GM10847 (cell line): ENCODE measurements around the gene LRRC4C.

Experiments used
- POLR2A ChIP-seq: IDR thresholded peaks from 2 replicates; pipeline ENCODE4 v1.6.1; 2011; ENCODE audit not compliant: insufficient read length; ENCODE audit errors: extremely low read depth

Gene LRRC4C

GRCh38 chr11:40280159-40281051 is 1179.0 kb downstream of the LRRC4C start:
- TF ChIP-seq POLR2A: no peak

GRCh38 chr11:40276960-40277359 is 1182.5 kb downstream of the LRRC4C start:
- TF ChIP-seq POLR2A: no peak

DNA sequence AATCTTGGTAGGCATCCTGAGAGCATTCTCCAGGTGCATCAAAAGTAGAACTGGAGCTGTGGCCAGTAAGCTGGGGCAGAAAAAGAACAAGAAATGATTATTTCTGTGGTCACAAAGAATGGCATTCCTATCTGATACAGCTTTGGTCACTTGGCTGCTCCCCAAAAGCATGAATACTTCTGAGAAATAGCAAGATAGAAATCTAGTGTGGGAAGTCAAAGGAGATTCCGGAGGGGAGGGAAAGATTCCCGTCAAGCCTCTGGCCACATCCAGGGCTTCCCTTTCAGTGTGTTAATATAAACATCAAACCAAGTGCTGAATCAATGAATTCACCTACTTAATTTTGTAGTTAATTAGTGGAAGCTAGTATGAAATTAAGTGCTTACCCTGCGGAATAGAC is 1185.4 kb downstream of the LRRC4C start:
- no peak for TF ChIP-seq POLR2A

GRCh38 chr11:40273192-40273732 is 1186.2 kb downstream of the LRRC4C start:
- TF ChIP-seq POLR2A: no peak

DNA sequence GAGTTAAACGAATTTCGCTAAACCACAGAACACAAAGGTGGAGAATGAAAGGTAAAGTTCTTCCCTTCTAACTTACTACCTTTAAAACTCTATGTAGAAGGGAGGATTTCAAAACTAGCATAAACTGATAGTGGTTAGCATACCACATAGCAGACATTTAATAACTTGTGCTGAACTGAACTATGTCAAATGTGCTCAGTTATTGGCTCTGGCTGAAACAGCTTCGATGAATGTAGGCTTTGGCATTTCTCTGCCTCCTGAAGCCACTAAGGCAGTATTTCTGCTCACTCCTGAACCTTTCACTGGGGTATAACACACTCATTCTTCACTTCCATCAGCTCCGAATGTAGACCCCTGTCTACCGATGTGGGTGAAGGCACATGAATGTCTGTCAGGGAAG is 1188.1 kb downstream of the LRRC4C start:
- no peak for TF ChIP-seq POLR2A

- TF ChIP-seq POLR2A: no peak
Observed at GRCh38 chr11:40269865-40270264, 1189.6 kb downstream of the LRRC4C start.

- no peak for TF ChIP-seq POLR2A
Observed at GRCh38 chr11:40268551-40268950, 1190.9 kb downstream of the LRRC4C start.

GRCh38 chr11:40255457-40255856 is 1204.0 kb downstream of the LRRC4C start:
- TF ChIP-seq POLR2A: no peak

GRCh38 chr11:40253166-40253565 is 1206.3 kb downstream of the LRRC4C start:
- no peak for TF ChIP-seq POLR2A

DNA sequence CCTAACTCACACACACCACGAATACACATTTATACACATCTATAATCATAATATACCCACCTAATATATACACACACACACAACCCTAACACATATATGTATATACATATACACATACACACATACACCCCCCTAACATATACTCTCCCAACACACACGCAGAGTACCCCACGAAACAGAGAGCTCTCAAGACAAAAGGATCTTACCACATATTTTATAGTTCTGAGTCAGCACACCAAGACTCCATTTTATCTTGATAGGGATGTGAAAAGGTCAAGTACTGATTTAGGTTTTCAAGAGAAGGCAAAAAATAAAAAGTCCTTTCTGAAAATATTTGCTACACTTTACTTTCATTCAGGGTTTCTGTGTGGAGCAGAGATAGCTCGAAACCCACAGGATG is 1207.2 kb downstream of the LRRC4C start:
- TF ChIP-seq POLR2A: no peak

GRCh38 chr11:40246983-40247382 is 1212.5 kb downstream of the LRRC4C start:
- no peak for TF ChIP-seq POLR2A

DNA sequence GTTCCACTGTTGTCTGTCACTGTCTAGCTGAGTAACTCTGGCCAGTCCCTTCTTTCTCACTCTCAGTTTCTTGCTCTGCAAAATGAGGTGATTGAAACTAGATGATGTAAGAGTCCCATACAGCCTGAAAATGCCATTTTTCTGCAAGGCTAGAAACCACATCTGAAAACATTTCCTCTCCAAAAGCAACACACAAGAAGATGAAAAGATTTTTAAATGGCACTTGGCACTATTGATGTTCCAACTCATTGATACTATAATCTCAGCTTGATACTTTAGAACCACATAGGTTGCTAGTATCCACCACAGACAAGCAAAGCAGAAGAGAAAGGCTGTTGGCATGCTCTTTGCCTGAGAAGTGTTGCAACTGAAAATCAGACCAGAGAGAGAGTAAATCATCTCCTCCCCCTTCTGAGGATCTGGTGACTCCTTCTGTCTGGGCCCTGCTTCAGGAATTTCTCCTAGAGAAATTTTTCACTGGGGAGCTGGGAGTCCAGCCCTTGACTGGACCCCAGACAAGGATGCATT is 1217.9 kb downstream of the LRRC4C start:
- TF ChIP-seq POLR2A: no peak

- no peak for TF ChIP-seq POLR2A
Observed at GRCh38 chr11:40240284-40240683, 1219.2 kb downstream of the LRRC4C start.

DNA sequence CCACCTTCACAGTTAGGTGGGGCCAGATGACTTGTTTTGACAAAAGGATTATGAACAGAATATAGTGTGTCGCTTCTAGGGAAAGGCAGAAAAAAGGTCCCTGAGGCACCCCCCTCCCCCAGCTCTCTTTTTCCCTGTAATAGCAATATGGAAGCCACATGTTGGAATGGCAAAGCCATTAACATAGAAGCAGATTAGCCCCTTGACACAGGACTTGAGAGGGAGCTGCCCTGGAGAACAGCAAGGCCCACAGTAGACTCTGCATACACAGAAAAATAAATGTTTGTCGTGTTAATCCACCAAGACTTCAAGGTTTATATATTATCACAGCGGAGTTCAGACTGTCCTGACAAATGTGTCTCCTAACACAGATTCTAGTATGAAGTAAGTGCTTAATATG is 1222.9 kb downstream of the LRRC4C start:
- no peak for TF ChIP-seq POLR2A

- TF ChIP-seq POLR2A: no peak
Observed at GRCh38 chr11:40235841-40236240, 1223.6 kb downstream of the LRRC4C start.

DNA sequence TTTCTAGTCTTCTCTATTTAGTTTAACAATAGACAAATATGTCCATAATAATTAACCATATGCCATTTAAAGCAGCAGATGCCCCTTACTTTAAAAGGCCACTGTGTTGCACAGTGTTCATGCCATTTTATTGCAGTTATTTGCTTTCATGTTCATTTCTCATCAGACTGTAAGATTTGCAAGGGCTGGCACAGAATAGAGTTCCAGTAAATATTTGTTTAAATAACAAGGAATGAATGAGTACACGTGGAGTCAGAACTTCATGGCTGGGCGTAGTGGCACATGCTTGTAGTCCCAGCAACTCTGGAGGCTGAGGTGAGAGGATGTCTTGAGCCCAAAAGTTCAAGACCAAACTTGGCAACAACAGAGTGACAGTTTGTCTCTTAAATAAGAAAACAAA is 1228.6 kb downstream of the LRRC4C start:
- no peak for TF ChIP-seq POLR2A

- TF ChIP-seq POLR2A: no peak
Observed at GRCh38 chr11:40228662-40229061, 1230.8 kb downstream of the LRRC4C start.

GRCh38 chr11:40227730-40228129 is 1231.7 kb downstream of the LRRC4C start:
- TF ChIP-seq POLR2A: no peak
